G401.6 (cell line): Measurements from ENCODE around the gene ATP11C.
"Not testable (repeated sequence)": the region's sequence is repeated elsewhere in the genome, so short reads cannot be mapped to it uniquely, and the experiment has no call there.

Experiments
- FAIRE-seq: peaks from 2 replicates; lab custom pipeline; 2012; peaks lifted over from hg19 to GRCh38; lab: Jason Lieb, UNC

The ATP11C gene

DNA sequence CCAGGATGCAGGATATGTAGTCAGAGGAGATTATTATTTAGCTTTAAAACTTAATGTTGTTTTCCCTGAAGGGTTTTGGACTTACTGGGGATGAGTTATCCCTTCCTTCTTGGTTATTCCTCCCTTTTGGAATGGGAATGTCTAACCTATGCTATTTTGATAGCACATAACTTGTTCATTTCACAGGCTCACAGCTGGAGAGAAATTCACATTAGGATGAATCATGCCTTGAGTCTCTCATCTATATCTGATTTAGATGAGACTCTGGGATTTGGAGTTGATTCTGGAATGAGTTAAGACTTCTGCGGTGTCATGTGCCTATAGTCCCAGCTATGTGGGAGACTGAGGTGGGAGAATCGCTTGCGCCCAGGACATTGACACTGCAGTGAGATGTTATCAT is 81.1 kb downstream of the ATP11C start:
- no peak for FAIRE-seq

GRCh38 chrX:139850968-139851367 is 81.9 kb downstream of the ATP11C start:
- no peak for FAIRE-seq

DNA sequence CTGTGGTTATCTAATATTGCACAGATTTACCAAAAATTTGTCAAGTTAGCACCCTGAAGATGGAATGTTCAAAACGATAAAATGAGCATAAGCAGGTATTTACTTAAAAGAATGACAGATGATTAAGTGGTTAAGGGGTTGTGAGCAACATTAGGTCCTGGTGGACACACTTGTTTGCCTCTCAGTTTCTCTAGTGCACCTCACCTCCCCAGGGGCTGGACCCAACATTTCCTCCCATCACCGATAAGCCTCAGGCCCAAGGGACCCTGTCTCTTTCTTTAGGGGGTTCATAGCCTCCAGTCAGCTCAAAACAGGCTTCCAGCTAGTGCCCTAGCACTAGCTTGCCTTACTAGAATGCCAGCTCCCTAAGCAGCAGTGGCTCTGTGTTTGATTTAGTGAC is 88.0 kb downstream of the ATP11C start:
- no peak for FAIRE-seq

DNA sequence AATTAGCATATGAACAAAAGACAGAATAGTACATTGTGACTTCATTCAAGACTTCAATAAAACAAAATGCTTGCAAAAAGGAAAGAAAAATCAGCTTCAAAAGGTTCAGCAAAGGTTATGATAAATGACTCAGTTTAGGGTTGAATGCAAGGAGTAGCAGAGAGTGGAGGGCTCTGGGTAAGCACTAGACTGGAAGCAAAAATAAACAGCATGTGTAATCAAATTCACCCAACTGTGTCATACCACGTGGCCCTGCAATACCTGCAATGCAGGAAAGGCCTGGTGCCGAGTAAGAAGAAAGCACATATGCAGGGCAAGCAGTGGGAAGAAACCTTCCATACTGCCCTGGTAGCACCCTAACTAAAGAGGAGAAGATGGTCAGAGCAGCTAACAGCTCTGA is 88.7 kb downstream of the ATP11C start:
- no peak for FAIRE-seq

GRCh38 chrX:139842326-139843185 is 90.3 kb downstream of the ATP11C start:
- FAIRE-seq = no peak

GRCh38 chrX:139836335-139836734 is 96.5 kb downstream of the ATP11C start:
- FAIRE-seq = not testable (repeated sequence)

DNA sequence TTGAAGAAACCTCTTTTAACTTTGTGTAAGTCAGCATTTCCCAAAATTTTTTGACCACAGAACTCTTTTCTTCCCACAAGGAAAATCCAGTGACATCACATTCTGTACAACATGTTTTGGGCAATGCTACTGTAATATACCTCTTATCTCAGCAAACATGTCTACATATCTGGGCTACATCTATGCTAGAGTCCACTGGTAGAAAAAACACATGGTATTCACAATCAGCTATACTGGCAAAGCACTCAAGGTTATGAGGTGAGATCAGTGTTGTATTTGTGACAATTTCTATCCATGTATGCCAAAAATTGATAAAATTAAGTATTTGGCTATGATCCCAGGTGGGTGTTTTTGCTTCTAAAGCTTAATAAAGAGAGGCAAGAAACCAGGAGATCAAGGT is 98.0 kb downstream of the ATP11C start:
- FAIRE-seq = no peak

- FAIRE-seq = no peak
Measured at GRCh38 chrX:139832718-139833309, 100.0 kb downstream of the ATP11C start.

DNA sequence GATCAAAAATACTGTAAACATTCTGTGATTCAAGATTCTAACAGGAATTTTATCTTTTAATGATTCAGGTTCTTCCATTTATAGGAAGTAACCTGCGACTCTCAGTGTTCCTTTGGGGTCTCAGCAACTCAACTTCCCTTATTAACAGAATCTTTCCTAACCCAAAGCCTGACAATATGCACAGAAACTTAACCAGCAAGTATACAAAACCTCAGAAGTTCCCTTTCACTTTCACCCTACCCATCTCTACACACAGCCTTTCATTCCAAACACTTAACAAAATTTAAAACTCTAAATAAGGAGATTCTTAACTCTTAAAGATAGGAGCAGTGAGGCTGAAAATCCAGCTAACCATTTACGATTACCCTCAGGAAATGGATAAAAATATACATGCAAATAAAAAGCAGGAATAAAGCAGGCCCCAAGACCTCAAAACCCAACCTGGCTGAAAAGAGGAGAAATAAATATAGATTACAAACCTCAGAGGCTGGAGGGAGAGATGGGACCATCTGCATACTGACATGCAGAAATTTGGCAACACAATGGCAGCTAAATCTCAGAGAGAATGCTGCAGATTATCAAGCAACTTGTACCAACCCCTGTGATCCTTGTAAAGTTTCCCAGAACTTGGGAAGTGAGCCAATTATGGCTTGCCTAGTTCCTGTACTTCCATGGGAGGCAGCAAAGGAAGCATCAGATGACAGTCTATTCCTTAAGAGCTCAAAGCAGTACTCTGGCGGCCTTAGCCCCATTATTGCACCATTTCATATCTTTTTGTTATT is 101.0 kb downstream of the ATP11C start:
- no peak for FAIRE-seq

DNA sequence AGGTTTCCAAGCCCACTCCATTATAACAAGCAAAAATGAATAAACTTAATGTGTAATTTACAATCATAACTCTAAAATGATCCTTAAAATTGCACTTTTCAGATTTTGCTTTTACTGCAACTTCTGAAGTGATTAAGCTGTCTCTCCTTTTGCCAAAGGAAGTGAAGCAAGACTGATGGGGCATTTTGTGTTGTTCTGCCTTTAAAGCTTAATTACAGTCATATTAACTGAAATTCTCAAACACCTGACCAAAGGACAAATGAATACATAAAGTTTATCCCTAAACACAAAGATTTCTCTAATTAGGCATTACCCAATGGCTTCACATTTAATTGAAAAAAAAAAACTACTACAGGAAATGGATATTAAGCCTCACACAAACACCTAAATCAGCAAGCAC is 101.8 kb downstream of the ATP11C start:
- no peak for FAIRE-seq

GRCh38 chrX:139828830-139829229 is 104.0 kb downstream of the ATP11C start:
- FAIRE-seq = no peak

DNA sequence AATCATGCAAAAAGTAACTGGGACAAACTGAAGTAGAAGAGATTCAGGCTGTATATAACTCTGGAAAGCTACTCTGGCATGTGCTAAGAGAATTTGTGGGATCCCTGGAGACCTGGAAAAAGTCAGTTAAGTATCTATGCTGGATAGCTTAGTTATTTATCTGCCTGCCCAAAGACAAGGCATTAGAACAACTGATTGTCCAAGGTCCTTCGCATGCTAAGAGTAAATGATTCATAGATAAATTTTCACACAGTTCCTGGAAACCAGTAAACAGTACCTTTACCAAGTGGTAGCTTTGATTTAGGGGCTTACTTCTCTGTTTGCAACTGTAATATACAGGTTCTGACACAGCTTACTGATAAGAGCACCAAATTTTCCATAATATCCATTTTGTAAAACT is 104.8 kb downstream of the ATP11C start:
- FAIRE-seq = no peak

GRCh38 chrX:139826065-139827044 is 106.5 kb downstream of the ATP11C start:
- no peak for FAIRE-seq

GRCh38 chrX:139825618-139826017 is 107.2 kb downstream of the ATP11C start:
- no peak for FAIRE-seq

GRCh38 chrX:139823806-139824205 is 109.0 kb downstream of the ATP11C start:
- no peak for FAIRE-seq

GRCh38 chrX:139820358-139820984 is 112.4 kb downstream of the ATP11C start:
- FAIRE-seq = no peak

DNA sequence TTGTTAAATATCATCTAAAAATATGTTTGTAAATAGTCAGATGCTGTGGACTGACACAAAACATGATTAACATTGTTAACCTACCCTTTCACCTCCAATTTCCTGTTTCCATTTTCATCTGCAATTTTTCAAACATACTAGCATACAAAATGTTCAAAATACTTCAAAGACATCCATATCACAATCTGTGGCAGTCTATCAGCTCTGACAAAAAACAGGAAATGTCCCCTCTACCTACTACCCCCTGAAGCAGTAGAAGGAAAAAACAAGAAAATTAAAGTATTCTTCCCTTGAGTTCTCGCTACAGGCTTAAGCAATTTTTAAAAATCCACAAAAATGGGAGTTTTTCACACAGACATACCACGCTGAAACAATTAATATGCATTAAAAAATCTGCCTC is 116.6 kb downstream of the ATP11C start:
- no peak for FAIRE-seq

DNA sequence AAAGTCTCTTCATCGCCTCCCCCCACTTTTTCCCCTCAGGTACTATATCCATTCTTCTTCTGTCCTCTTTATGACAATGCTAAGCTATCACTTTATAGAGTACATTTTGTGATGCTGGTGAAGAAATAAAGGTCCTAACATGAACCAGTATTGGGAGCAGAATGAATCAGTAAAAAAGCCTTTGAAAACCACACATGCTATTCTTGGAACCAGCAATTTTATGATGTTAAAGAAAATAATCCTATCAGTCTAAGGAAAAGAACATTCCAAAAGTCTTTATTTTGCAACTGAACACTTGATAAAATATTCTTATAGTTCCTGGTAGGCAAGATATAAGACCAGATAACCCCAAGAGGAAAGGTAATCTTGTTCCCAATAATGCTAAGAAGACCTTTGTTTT is 117.1 kb downstream of the ATP11C start:
- FAIRE-seq = no peak

DNA sequence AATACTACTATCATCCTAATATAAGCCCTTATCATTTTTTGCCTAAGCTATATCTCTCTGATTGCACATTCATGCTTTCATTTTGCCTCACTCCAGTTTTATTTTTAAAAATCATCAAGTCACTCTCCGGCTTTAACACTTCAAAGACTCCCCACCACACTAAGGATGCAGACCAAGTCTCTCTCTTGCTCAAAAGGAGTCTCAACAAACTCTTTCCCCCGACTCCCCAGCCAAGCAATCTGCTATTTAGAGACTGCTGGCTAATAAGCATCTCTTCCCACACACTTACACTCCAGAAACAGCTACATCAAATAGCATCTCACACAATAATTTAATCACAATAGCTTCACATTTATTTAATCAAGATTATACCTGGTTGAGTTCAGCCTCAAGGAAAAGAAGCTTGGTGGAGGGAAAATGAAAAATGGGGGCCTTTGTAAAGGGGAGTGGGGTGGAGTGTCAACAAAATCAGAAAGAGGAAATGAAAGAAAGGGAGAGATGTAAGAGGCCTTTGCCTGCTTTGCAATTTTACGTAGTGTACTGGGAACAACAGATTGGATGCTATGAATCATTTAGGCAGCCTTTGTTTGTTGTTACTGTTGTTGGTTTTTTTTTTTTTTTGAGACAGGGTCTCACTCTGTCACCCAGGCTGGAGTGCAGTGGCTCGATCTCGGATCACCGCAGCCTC is 120.8 kb downstream of the ATP11C start:
- no peak for FAIRE-seq

DNA sequence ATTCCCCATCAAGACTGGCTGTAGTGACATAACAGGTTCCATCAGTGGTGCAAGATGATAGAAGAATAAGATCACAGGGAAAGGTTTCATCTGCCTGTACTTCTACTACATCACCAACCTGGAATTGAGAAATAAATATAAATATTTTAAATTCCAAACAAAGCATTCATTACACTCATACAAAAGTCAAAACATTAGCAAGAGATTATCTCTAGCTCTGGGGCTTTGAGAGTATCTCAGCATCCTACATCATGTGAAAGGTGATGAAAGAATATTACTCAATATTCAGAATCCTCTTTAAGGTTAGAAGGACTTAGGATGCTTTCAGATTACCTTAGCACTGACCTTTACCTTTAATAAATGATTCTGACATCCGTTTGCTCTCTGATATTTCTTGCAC is 128.4 kb downstream of the ATP11C start:
- no peak for FAIRE-seq

- FAIRE-seq = no peak
Measured at GRCh38 chrX:139803224-139803623, 129.6 kb downstream of the ATP11C start.
